ENCODE results near the gene MYMK.

DNA sequence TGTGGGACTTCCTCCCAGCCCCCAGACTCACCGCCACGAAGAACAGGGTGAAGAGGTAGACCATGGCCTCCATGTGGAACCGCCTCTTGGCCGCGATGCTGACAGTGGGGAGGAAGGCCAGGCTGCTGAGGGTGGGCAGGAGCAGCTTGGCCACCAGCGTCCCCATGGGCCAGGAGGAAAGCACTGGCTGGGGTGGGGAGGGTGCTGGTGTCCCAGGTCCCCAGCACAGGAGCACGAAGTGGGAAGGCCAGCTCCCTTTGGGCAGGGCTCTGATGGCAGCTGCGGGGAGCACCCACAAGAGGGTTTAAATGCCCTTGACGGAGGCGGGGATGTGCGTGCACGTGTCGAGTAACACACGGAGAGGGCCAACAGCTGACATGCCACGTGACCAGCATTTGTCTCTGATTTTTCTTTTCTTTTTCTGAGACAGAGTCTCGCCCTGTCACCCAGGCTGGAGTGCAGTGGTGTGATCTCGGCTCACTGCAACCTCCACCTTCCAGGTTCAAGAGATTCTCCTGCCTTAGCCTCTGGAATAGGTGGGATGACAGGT is at the start of gene MYMK:
- TF ChIP-seq, protein P1, sequence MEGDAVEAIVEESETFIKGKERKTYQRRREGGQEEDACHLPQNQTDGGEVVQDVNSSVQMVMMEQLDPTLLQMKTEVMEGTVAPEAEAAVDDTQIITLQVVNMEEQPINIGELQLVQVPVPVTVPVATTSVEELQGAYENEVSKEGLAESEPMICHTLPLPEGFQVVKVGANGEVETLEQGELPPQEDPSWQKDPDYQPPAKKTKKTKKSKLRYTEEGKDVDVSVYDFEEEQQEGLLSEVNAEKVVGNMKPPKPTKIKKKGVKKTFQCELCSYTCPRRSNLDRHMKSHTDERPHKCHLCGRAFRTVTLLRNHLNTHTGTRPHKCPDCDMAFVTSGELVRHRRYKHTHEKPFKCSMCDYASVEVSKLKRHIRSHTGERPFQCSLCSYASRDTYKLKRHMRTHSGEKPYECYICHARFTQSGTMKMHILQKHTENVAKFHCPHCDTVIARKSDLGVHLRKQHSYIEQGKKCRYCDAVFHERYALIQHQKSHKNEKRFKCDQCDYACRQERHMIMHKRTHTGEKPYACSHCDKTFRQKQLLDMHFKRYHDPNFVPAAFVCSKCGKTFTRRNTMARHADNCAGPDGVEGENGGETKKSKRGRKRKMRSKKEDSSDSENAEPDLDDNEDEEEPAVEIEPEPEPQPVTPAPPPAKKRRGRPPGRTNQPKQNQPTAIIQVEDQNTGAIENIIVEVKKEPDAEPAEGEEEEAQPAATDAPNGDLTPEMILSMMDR (IDR thresholded peaks at IDR 0.05 in 4 of 5, conservative IDR thresholded peaks at IDR 0.05 in 1 of 5) = no peak
- TF ChIP-seq POLR2A (IDR thresholded peaks at IDR 0.05) = no peak
